ENCODE results near the gene IFT27.
A peak's percentile ranks its signal among the peaks of the same experiment; 100 is the strongest.

IFT27 gene

GRCh38 chr22:36781656-36782627, 6.0 kb upstream of the IFT27 start:
- no peak for TF ChIP-seq POLR2A (IDR thresholded peaks at IDR 0.05; ENCODE audit: low read depth, low read length)
- FAIRE-seq = peak; percentile 66

GRCh38 chr22:36778020-36778419, 2.1 kb upstream of the IFT27 start:
- DNase-seq (ENCODE audit: insufficient read length, low spot score) (no peak), FAIRE-seq (no peak)
- TF ChIP-seq POLR2A (IDR thresholded peaks at IDR 0.05; ENCODE audit: low read depth, low read length) = no peak

More at GRCh38 chr22:36781656-36782627, 6.0 kb upstream of the IFT27 start:
- DNase-seq (ENCODE audit: insufficient read length, low spot score) = peak; percentile 81

- FAIRE-seq (no peak), DNase-seq (ENCODE audit: insufficient read length, low spot score) (no peak)
- TF ChIP-seq POLR2A (IDR thresholded peaks at IDR 0.05; ENCODE audit: low read depth, low read length) = no peak
Observed at GRCh38 chr22:36776722-36777121, 803 bp upstream of the IFT27 start.

- DNase-seq (ENCODE audit: insufficient read length, low spot score) (no peak), FAIRE-seq (no peak)
- TF ChIP-seq POLR2A (IDR thresholded peaks at IDR 0.05; ENCODE audit: low read depth, low read length) = no peak
Observed at GRCh38 chr22:36775586-36775963, 344 bp downstream of the IFT27 start.

- FAIRE-seq (no peak), DNase-seq (ENCODE audit: insufficient read length, low spot score) (no peak)
- no peak for TF ChIP-seq POLR2A (IDR thresholded peaks at IDR 0.05; ENCODE audit: low read depth, low read length)
Observed at GRCh38 chr22:36773935-36774334, 2.0 kb downstream of the IFT27 start.

- no peak for TF ChIP-seq POLR2A (IDR thresholded peaks at IDR 0.05; ENCODE audit: low read depth, low read length)
- FAIRE-seq (no peak), DNase-seq (ENCODE audit: insufficient read length, low spot score) (no peak)
Observed at GRCh38 chr22:36772451-36772850, 3.5 kb downstream of the IFT27 start.

GRCh38 chr22:36771356-36772063, 4.4 kb downstream of the IFT27 start:
- no peak for DNase-seq (ENCODE audit: insufficient read length, low spot score)

GRCh38 chr22:36770513-36771231, 5.2 kb downstream of the IFT27 start:
- FAIRE-seq (no peak), DNase-seq (ENCODE audit: insufficient read length, low spot score) (no peak)
- TF ChIP-seq POLR2A (IDR thresholded peaks at IDR 0.05; ENCODE audit: low read depth, low read length) = no peak

More at GRCh38 chr22:36771356-36772063, 4.4 kb downstream of the IFT27 start:
- no peak for TF ChIP-seq POLR2A (IDR thresholded peaks at IDR 0.05; ENCODE audit: low read depth, low read length)
- FAIRE-seq = no peak

GRCh38 chr22:36769541-36770512, 6.1 kb downstream of the IFT27 start:
- FAIRE-seq = no peak
- no peak for TF ChIP-seq POLR2A (IDR thresholded peaks at IDR 0.05; ENCODE audit: low read depth, low read length)
- DNase-seq (ENCODE audit: insufficient read length, low spot score) = no peak

- TF ChIP-seq POLR2A (IDR thresholded peaks at IDR 0.05; ENCODE audit: low read depth, low read length) = no peak
- FAIRE-seq = no peak
- DNase-seq (ENCODE audit: insufficient read length, low spot score) = no peak
Observed at GRCh38 chr22:36768616-36769015, 7.3 kb downstream of the IFT27 start.

GRCh38 chr22:36768141-36768540, 7.8 kb downstream of the IFT27 start:
- DNase-seq (ENCODE audit: insufficient read length, low spot score) = no peak
- no peak for FAIRE-seq
- TF ChIP-seq POLR2A (IDR thresholded peaks at IDR 0.05; ENCODE audit: low read depth, low read length) = no peak

GRCh38 chr22:36767035-36767775, 8.7 kb downstream of the IFT27 start:
- no peak for TF ChIP-seq POLR2A (IDR thresholded peaks at IDR 0.05; ENCODE audit: low read depth, low read length)
- FAIRE-seq (no peak), DNase-seq (ENCODE audit: insufficient read length, low spot score) (no peak)
